LoVo (cell line): Measurements from ENCODE around the gene SYT14.
"Not testable (repeated sequence)": the region's sequence is repeated elsewhere in the genome, so short reads cannot be mapped to it uniquely, and the experiment has no call there.

Experiments
- DNase-seq: peaks from one replicate; pipeline ENCODE4 v3.0.0-alpha.2; 2016; ENCODE audit warnings: low spot score

The SYT14 gene

GRCh38 chr1:210117681-210118170 lies 179.7 kb downstream of the SYT14 start:
- no peak for DNase-seq

- no peak for DNase-seq
These were observed 185.4 kb downstream of the SYT14 start for GRCh38 chr1:210123383-210123782.

- peak; percentile 33 for DNase-seq
These were observed 186.0 kb downstream of the SYT14 start for GRCh38 chr1:210123924-210124589.

GRCh38 chr1:210124736-210125135 lies 186.7 kb downstream of the SYT14 start:
- DNase-seq, result no peak

- DNase-seq, result no peak
These were observed 187.1 kb downstream of the SYT14 start for GRCh38 chr1:210125143-210125542.

GRCh38 chr1:210129092-210129491 lies 191.1 kb downstream of the SYT14 start:
- no peak for DNase-seq

- DNase-seq, result no peak
These were observed 191.7 kb downstream of the SYT14 start for GRCh38 chr1:210129759-210130158.

- DNase-seq, result peak; percentile 16
These were observed 194.6 kb downstream of the SYT14 start for GRCh38 chr1:210132582-210132981.

GRCh38 chr1:210143465-210144062 lies 205.5 kb downstream of the SYT14 start:
- DNase-seq, result peak; percentile 63

GRCh38 chr1:210144736-210145135 lies 206.7 kb downstream of the SYT14 start:
- DNase-seq, result no peak

- DNase-seq, result no peak
These were observed 213.1 kb downstream of the SYT14 start for GRCh38 chr1:210151052-210151672.

- DNase-seq, result no peak
These were observed 221.2 kb downstream of the SYT14 start for GRCh38 chr1:210159211-210159610.

GRCh38 chr1:210170220-210170619 lies 232.2 kb downstream of the SYT14 start:
- no peak for DNase-seq

GRCh38 chr1:210174133-210174532 lies 236.1 kb downstream of the SYT14 start:
- no peak for DNase-seq

- DNase-seq, result no peak
These were observed 247.0 kb downstream of the SYT14 start for GRCh38 chr1:210185063-210185462.

GRCh38 chr1:210187849-210188606 lies 250.0 kb downstream of the SYT14 start:
- DNase-seq, result peak; percentile 34

GRCh38 chr1:210189426-210189825 lies 251.4 kb downstream of the SYT14 start:
- no peak for DNase-seq

GRCh38 chr1:210195635-210196160 lies 257.7 kb downstream of the SYT14 start:
- DNase-seq, result no peak

- DNase-seq, result not testable (repeated sequence)
These were observed 258.2 kb downstream of the SYT14 start for GRCh38 chr1:210196266-210196665.

- no peak for DNase-seq
These were observed 260.8 kb downstream of the SYT14 start for GRCh38 chr1:210198840-210199239.

GRCh38 chr1:210200124-210200736 lies 262.2 kb downstream of the SYT14 start:
- no peak for DNase-seq

GRCh38 chr1:210201681-210202080 lies 263.7 kb downstream of the SYT14 start:
- no peak for DNase-seq
